HEK293 (cell line): ENCODE results near the gene ZNF345.

Source experiments
- BCL11A ChIP-seq: fragments of 450-650 bp; formaldehyde crosslinking; IDR thresholded peaks from 2 replicates; pipeline ENCODE4 v1.5.1; 2016; ENCODE audit warnings: low read depth, missing biosample characterization, missing genetic modification characterization
- GFI1B ChIP-seq: fragments of 450-650 bp; formaldehyde crosslinking; IDR thresholded peaks from 2 replicates; pipeline ENCODE4 v1.5.1; 2016; ENCODE audit warnings: missing biosample characterization, missing genetic modification characterization
- KLF7 ChIP-seq: fragments of 450-650 bp; formaldehyde crosslinking; IDR thresholded peaks from 2 replicates; pipeline ENCODE4 v1.5.1; 2016; ENCODE audit warnings: missing biosample characterization, missing genetic modification characterization, borderline replicate concordance
- KLF8 ChIP-seq: fragments of 450-650 bp; formaldehyde crosslinking; IDR thresholded peaks from 2 replicates; pipeline ENCODE4 v1.5.1; 2016; ENCODE audit warnings: missing biosample characterization, missing genetic modification characterization
- REPIN1 ChIP-seq: fragments of 450-650 bp; formaldehyde crosslinking; IDR thresholded peaks from 2 replicates; pipeline ENCODE4 v1.5.1; 2017; ENCODE audit warnings: missing biosample characterization, missing genetic modification characterization, low read depth
- SETDB1 ChIP-seq: IDR thresholded peaks from one replicate; pipeline ENCODE4 v1.6.1; 2017; ENCODE audit warnings: mild to moderate bottlenecking, low read length, moderate library complexity, mixed read lengths; ENCODE audit not compliant: insufficient read length
- ZBTB8A ChIP-seq: fragments of 450-650 bp; formaldehyde crosslinking; IDR thresholded peaks from 2 replicates; pipeline ENCODE4 v1.5.1; 2016; ENCODE audit warnings: missing biosample characterization, missing genetic modification characterization
- ZNF121 ChIP-seq: fragments of 450-650 bp; formaldehyde crosslinking; IDR thresholded peaks from 2 replicates; pipeline ENCODE4 v1.5.1; 2016; ENCODE audit warnings: missing biosample characterization, missing genetic modification characterization
- ZNF155 ChIP-seq: fragments of 450-650 bp; formaldehyde crosslinking; IDR thresholded peaks from 2 replicates; pipeline ENCODE4 v1.5.1; 2016; ENCODE audit warnings: missing biosample characterization, missing genetic modification characterization
- ZNF175 ChIP-seq: fragments of 450-650 bp; formaldehyde crosslinking; IDR thresholded peaks from 2 replicates; pipeline ENCODE4 v1.5.1; 2016; ENCODE audit warnings: missing biosample characterization, missing genetic modification characterization
- ZNF184 ChIP-seq: fragments of 450-650 bp; IDR thresholded peaks from 2 replicates; pipeline ENCODE4 v1.5.1; 2018; ENCODE audit warnings: missing biosample characterization, mild to moderate bottlenecking, missing genetic modification characterization
- ZNF23 ChIP-seq: fragments of 450-650 bp; formaldehyde crosslinking; IDR thresholded peaks from 2 replicates; pipeline ENCODE4 v1.5.1; 2016; ENCODE audit warnings: missing biosample characterization, missing genetic modification characterization, borderline replicate concordance
- ZNF302 ChIP-seq: fragments of 450-650 bp; formaldehyde crosslinking; IDR thresholded peaks from 2 replicates; pipeline ENCODE4 v1.5.1; 2016; ENCODE audit warnings: missing biosample characterization, missing genetic modification characterization, low read depth
- ZNF311 ChIP-seq: fragments of 450-650 bp; formaldehyde crosslinking; IDR thresholded peaks from 2 replicates; pipeline ENCODE4 v1.5.1; 2017; ENCODE audit warnings: missing biosample characterization, missing genetic modification characterization, borderline replicate concordance
- ZNF423 ChIP-seq: fragments of 450-650 bp; formaldehyde crosslinking; IDR thresholded peaks from 2 replicates; pipeline ENCODE4 v1.5.1; 2016; ENCODE audit warnings: missing biosample characterization, missing genetic modification characterization
- ZNF48 ChIP-seq: fragments of 450-650 bp; formaldehyde crosslinking; IDR thresholded peaks from 2 replicates; pipeline ENCODE4 v1.5.1; 2016; ENCODE audit warnings: missing biosample characterization, missing genetic modification characterization
- ZNF510 ChIP-seq: fragments of 450-650 bp; formaldehyde crosslinking; IDR thresholded peaks from 2 replicates; pipeline ENCODE4 v1.5.1; 2018; ENCODE audit warnings: mild to moderate bottlenecking, missing genetic modification characterization, missing biosample characterization; ENCODE audit not compliant: insufficient replicate concordance
- ZNF514 ChIP-seq: fragments of 450-650 bp; formaldehyde crosslinking; IDR thresholded peaks from 2 replicates; pipeline ENCODE4 v1.5.1; 2016; ENCODE audit warnings: missing biosample characterization, missing genetic modification characterization
- ZNF544 ChIP-seq: fragments of 450-650 bp; formaldehyde crosslinking; IDR thresholded peaks from 2 replicates; pipeline ENCODE4 v1.5.0; 2017; ENCODE audit warnings: missing biosample characterization, missing genetic modification characterization
- ZNF585B ChIP-seq: fragments of 450-650 bp; formaldehyde crosslinking; IDR thresholded peaks from 2 replicates; pipeline ENCODE4 v1.5.1; 2016; ENCODE audit warnings: missing biosample characterization, missing genetic modification characterization
- ZNF596 ChIP-seq: fragments of 450-650 bp; IDR thresholded peaks from 2 replicates; pipeline ENCODE4 v1.5.0; 2018; ENCODE audit warnings: missing biosample characterization, mild to moderate bottlenecking, missing genetic modification characterization, moderate library complexity
- ZNF621 ChIP-seq: fragments of 450-650 bp; formaldehyde crosslinking; IDR thresholded peaks from 2 replicates; pipeline ENCODE4 v1.5.1; 2017; ENCODE audit warnings: missing biosample characterization, missing genetic modification characterization
- ZNF76 ChIP-seq: fragments of 450-650 bp; formaldehyde crosslinking; IDR thresholded peaks from 2 replicates; pipeline ENCODE4; 2016; ENCODE audit warnings: low read depth, missing biosample characterization, missing genetic modification characterization, borderline replicate concordance
- ZNF791 ChIP-seq: fragments of 450-650 bp; formaldehyde crosslinking; IDR thresholded peaks from 2 replicates; pipeline ENCODE4 v1.5.1; 2016; ENCODE audit warnings: missing biosample characterization, missing genetic modification characterization
- ZSCAN30 ChIP-seq: fragments of 450-650 bp; IDR thresholded peaks from 2 replicates; pipeline ENCODE4 v1.5.1; 2018; ENCODE audit warnings: missing biosample characterization, mild to moderate bottlenecking, missing genetic modification characterization, moderate library complexity
- TF ChIP-seq, protein P1 (sequence below): fragments of 450-650 bp; formaldehyde crosslinking; IDR thresholded peaks from 2 replicates; pipeline ENCODE4 v1.5.1; 2016; ENCODE audit warnings: missing biosample characterization, missing genetic modification characterization
- TF ChIP-seq, protein P2 (sequence below): fragments of 450-650 bp; formaldehyde crosslinking; IDR thresholded peaks from 2 replicates; pipeline ENCODE4 v1.5.1; 2016; ENCODE audit warnings: missing biosample characterization, missing genetic modification characterization
- TF ChIP-seq, protein P3 (sequence below): fragments of 450-650 bp; formaldehyde crosslinking; IDR thresholded peaks from 2 replicates; pipeline ENCODE4 v1.5.1; 2017; ENCODE audit warnings: missing biosample characterization, missing genetic modification characterization
- TF ChIP-seq, protein P4 (sequence below): fragments of 450-650 bp; formaldehyde crosslinking; IDR thresholded peaks from 2 replicates; pipeline ENCODE4 v1.5.1; 2017; ENCODE audit warnings: missing biosample characterization, missing genetic modification characterization
- TF ChIP-seq, protein P5 (sequence below): fragments of 450-650 bp; formaldehyde crosslinking; IDR thresholded peaks from 2 replicates; pipeline ENCODE4 v1.5.1; 2016; ENCODE audit warnings: missing biosample characterization, missing genetic modification characterization
- TF ChIP-seq, protein P6 (sequence below): fragments of 450-650 bp; formaldehyde crosslinking; optimal IDR thresholded peaks from 2 replicates; pipeline ENCODE3; 2016; ENCODE audit warnings: missing biosample characterization, mild to moderate bottlenecking, missing genetic modification characterization

Gene ZNF345

DNA sequence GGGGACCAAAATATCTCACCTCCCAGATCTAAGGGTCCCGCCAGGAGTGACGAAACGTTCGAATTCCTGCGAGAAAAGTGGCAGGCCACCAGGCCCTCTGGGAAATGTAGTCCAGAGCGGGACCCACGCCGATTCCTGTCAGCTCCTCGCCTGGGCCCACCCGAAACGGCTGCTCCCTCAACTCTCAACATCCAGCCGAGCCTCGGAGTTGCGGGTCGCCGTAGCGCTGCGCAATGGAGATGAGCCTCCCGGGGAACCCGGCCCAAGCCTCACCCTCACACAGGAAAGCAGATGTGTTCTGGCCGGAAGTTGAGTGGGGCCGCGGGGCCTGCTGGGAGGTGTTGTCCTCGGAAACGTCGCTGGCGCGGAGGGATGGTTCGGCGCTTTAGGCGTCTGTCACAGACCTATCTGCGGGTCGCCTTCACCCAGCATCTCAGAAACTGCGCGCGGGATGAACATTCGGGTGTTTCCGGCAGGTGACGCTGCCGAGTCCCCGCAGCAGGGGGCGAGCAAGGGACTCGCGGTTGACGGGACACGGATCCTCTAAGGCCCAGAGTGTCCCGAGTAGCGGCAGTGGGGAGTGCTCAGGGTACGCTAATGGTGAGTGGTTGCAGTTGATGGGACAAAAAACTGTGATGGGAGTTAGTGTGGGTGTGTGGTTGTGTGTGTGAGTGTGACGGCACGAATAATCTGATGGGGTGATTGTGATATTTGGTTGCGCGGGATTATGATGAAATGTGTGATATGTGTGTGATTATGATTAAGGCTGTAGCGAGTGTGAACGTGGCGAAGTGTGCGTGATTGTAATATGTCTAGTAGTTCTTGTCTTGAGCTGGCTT, 65.5 kb downstream of the ZNF345 start, which contains the start of the genes ZNF568 and ZNF829 (continued):
- TF ChIP-seq, protein P1, sequence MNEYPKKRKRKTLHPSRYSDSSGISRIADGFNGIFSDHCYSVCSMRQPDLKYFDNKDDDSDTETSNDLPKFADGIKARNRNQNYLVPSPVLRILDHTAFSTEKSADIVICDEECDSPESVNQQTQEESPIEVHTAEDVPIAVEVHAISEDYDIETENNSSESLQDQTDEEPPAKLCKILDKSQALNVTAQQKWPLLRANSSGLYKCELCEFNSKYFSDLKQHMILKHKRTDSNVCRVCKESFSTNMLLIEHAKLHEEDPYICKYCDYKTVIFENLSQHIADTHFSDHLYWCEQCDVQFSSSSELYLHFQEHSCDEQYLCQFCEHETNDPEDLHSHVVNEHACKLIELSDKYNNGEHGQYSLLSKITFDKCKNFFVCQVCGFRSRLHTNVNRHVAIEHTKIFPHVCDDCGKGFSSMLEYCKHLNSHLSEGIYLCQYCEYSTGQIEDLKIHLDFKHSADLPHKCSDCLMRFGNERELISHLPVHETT (tag by site-specific recombination) = peak; percentile 83; the same call in 1 of the 2 replicates
- no peak for TF ChIP-seq ZNF121 (tag by site-specific recombination)
- TF ChIP-seq ZNF23 = peak; percentile 67; the same call in 1 of the 2 replicates
- TF ChIP-seq ZNF791 (tag by site-specific recombination) = 0 out of 2 replicates have a peak, but pooled peaks have one; percentile 75
- TF ChIP-seq KLF8 (tag by site-specific recombination) = peak; percentile 83
- peak; percentile 91 for TF ChIP-seq ZNF423
- TF ChIP-seq ZNF155 (tag by site-specific recombination) = peak; percentile 97
- no peak for TF ChIP-seq ZNF621 (tag by site-specific recombination)
- TF ChIP-seq ZNF596 (tag by site-specific recombination) = no peak
- TF ChIP-seq, protein P2, sequence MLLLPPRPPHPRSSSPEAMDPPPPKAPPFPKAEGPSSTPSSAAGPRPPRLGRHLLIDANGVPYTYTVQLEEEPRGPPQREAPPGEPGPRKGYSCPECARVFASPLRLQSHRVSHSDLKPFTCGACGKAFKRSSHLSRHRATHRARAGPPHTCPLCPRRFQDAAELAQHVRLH (tag by site-specific recombination) = peak; percentile 98
- TF ChIP-seq ZNF48 (tag by site-specific recombination) = no peak
- TF ChIP-seq ZNF514 (tag by site-specific recombination) = no peak
- TF ChIP-seq ZNF184 = 0 out of 2 replicates have a peak, but pooled peaks have one; percentile 69
- no peak for TF ChIP-seq ZNF175 (tag by site-specific recombination)
- peak; percentile 88; the same call in 1 of the 2 replicates for TF ChIP-seq ZSCAN30 (tag by site-specific recombination)
- peak; percentile 74 for TF ChIP-seq ZNF510 (tag by site-specific recombination)
- TF ChIP-seq, protein P3, sequence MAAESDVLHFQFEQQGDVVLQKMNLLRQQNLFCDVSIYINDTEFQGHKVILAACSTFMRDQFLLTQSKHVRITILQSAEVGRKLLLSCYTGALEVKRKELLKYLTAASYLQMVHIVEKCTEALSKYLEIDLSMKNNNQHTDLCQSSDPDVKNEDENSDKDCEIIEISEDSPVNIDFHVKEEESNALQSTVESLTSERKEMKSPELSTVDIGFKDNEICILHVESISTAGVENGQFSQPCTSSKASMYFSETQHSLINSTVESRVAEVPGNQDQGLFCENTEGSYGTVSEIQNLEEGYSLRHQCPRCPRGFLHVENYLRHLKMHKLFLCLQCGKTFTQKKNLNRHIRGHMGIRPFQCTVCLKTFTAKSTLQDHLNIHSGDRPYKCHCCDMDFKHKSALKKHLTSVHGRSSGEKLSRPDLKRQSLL = no peak; the same call in 1 of the 2 replicates
- TF ChIP-seq ZNF585B (tag by site-specific recombination) = peak; percentile 49; the same call in 1 of the 2 replicates
- 0 out of 2 replicates have a peak, but pooled peaks have one; percentile 51 for TF ChIP-seq BCL11A
- peak; percentile 100 for TF ChIP-seq REPIN1 (tag by site-specific recombination)
- TF ChIP-seq, protein P4, sequence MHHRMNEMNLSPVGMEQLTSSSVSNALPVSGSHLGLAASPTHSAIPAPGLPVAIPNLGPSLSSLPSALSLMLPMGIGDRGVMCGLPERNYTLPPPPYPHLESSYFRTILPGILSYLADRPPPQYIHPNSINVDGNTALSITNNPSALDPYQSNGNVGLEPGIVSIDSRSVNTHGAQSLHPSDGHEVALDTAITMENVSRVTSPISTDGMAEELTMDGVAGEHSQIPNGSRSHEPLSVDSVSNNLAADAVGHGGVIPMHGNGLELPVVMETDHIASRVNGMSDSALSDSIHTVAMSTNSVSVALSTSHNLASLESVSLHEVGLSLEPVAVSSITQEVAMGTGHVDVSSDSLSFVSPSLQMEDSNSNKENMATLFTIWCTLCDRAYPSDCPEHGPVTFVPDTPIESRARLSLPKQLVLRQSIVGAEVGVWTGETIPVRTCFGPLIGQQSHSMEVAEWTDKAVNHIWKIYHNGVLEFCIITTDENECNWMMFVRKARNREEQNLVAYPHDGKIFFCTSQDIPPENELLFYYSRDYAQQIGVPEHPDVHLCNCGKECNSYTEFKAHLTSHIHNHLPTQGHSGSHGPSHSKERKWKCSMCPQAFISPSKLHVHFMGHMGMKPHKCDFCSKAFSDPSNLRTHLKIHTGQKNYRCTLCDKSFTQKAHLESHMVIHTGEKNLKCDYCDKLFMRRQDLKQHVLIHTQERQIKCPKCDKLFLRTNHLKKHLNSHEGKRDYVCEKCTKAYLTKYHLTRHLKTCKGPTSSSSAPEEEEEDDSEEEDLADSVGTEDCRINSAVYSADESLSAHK (tag by site-specific recombination) = peak; percentile 66
- TF ChIP-seq ZNF76 = peak; percentile 99
- TF ChIP-seq ZNF311 (tag by site-specific recombination) = no peak
- TF ChIP-seq, protein P5, sequence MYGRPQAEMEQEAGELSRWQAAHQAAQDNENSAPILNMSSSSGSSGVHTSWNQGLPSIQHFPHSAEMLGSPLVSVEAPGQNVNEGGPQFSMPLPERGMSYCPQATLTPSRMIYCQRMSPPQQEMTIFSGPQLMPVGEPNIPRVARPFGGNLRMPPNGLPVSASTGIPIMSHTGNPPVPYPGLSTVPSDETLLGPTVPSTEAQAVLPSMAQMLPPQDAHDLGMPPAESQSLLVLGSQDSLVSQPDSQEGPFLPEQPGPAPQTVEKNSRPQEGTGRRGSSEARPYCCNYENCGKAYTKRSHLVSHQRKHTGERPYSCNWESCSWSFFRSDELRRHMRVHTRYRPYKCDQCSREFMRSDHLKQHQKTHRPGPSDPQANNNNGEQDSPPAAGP (tag by site-specific recombination) = peak; percentile 97
- TF ChIP-seq ZNF302 (tag by site-specific recombination) = peak; percentile 93
- TF ChIP-seq ZNF544 = peak; percentile 66; the same call in 1 of the 2 replicates
- peak; percentile 94 for TF ChIP-seq KLF7 (tag by site-specific recombination)
- peak; percentile 68; the same call in 1 of the 2 replicates for TF ChIP-seq GFI1B (tag by site-specific recombination)
- TF ChIP-seq SETDB1 = no peak
- peak; percentile 84 for TF ChIP-seq ZBTB8A (tag by site-specific recombination)
- TF ChIP-seq, protein P6, sequence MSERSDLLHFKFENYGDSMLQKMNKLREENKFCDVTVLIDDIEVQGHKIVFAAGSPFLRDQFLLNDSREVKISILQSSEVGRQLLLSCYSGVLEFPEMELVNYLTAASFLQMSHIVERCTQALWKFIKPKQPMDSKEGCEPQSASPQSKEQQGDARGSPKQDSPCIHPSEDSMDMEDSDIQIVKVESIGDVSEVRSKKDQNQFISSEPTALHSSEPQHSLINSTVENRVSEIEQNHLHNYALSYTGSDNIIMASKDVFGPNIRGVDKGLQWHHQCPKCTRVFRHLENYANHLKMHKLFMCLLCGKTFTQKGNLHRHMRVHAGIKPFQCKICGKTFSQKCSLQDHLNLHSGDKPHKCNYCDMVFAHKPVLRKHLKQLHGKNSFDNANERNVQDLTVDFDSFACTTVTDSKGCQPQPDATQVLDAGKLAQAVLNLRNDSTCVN (tag by site-specific recombination) = peak; percentile 93
